ENCODE data around the gene ACAP3. TPM values are rescaled to one million over a fixed set of nuclear protein-coding genes. Genes with fewer than 3 reads are reported as not detected.

Gene ACAP3
- total RNA-seq, 1 donor from 2014 or later: 10.7 TPM

- peaks cover 2% of the 10 kb centered on the region for H3K27me3 Mint-ChIP-seq (ENCODE audit: insufficient read depth, low read depth)
- peaks cover 4% of the 10 kb centered on the region for H3K4me1 Mint-ChIP-seq
- peaks cover 5% of the 10 kb centered on the region for H3F3A ChIP-seq (ENCODE audit: low read depth)
- no peaks in the 10 kb centered on the region for H3K4me1 ChIP-seq
- H3K4me2 ChIP-seq: no peak overlapping the region
- peaks cover 10% of the 10 kb centered on the region for H3K36me3 Mint-ChIP-seq
- no peak overlapping the region for H3K4me3 ChIP-seq
- H4K20me1 ChIP-seq (ENCODE audit: low read depth): peaks cover 54% of the 10 kb centered on the region
- H3K9me3 Mint-ChIP-seq: no peaks in the 10 kb centered on the region
- H3K27me3 ChIP-seq: no peaks in the 10 kb centered on the region
- no peak overlapping the region for H2AFZ ChIP-seq (replicated peaks)
- H3K4me3 Mint-ChIP-seq: no peak overlapping the region
- no peaks in the 10 kb centered on the region for H3K9me3 ChIP-seq (ENCODE audit: low read depth)
- TF ChIP-seq CTCF (IDR thresholded peaks at IDR 0.05) (no peak), EZH2phosphoT487 (IDR thresholded peaks at IDR 0.05) (no peak), EZH2 (IDR thresholded peaks at IDR 0.05) (no peak)
- no peak for DNase-seq (ENCODE audit: low spot score)
- H3K9ac ChIP-seq: no peak overlapping the region
- no peak overlapping the region for H3K27ac ChIP-seq
- H3K79me2 ChIP-seq (ENCODE audit: low read depth): peaks cover 29% of the 10 kb centered on the region
- no peak overlapping the region for H3K27ac Mint-ChIP-seq
- no peaks in the 10 kb centered on the region for H3K36me3 ChIP-seq
Observed at GRCh38 chr1:1342061-1342562, 34.4 kb upstream of the ACAP3 start.

- H3K79me2 ChIP-seq (ENCODE audit: low read depth): peaks cover 24% of the 10 kb centered on the region
Observed at GRCh38 chr1:1341549-1342021, 33.9 kb upstream of the ACAP3 start.

GRCh38 chr1:1340791-1341548 lies 33.2 kb upstream of the ACAP3 start:
- H3K36me3 Mint-ChIP-seq: peaks cover 10% of the 10 kb centered on the region
- peaks cover 5% of the 10 kb centered on the region for H3F3A ChIP-seq (ENCODE audit: low read depth)
- peaks cover 2% of the 10 kb centered on the region for H3K27me3 Mint-ChIP-seq (ENCODE audit: insufficient read depth, low read depth)
- peaks cover 48% of the 10 kb centered on the region for H4K20me1 ChIP-seq (ENCODE audit: low read depth)
- no peaks in the 10 kb centered on the region for H3K27me3 ChIP-seq
- H3K9me3 ChIP-seq (ENCODE audit: low read depth): no peaks in the 10 kb centered on the region
- no peaks in the 10 kb centered on the region for H3K4me1 Mint-ChIP-seq
- no peaks in the 10 kb centered on the region for H3K9me3 Mint-ChIP-seq
- no peak overlapping the region for H3K4me3 ChIP-seq
- peaks cover 17% of the 10 kb centered on the region for H3K79me2 ChIP-seq (ENCODE audit: low read depth)
- H3K36me3 ChIP-seq: no peaks in the 10 kb centered on the region
- no peak overlapping the region for H3K4me2 ChIP-seq
- H3K27ac Mint-ChIP-seq: no peak overlapping the region
- no peak overlapping the region for H3K9ac ChIP-seq
- TF ChIP-seq EZH2phosphoT487 (IDR thresholded peaks at IDR 0.05) (no peak), EZH2 (IDR thresholded peaks at IDR 0.05) (no peak), CTCF (IDR thresholded peaks at IDR 0.05) (no peak)
- no peak overlapping the region for H3K27ac ChIP-seq
- no peaks in the 10 kb centered on the region for H3K4me1 ChIP-seq
- peak overlapping the region; percentile 52 for H3K4me3 Mint-ChIP-seq
- no peak for DNase-seq (ENCODE audit: low spot score)
- H2AFZ ChIP-seq (replicated peaks): no peak overlapping the region

More at GRCh38 chr1:1341549-1342021, 33.9 kb upstream of the ACAP3 start:
- Histone ChIP-seq H3K27ac (no peak overlapping the region), H3K36me3 (no peaks in the 10 kb centered on the region), H3K4me2 (no peak overlapping the region), H2AFZ (replicated peaks) (no peak overlapping the region), H3K27me3 (no peaks in the 10 kb centered on the region), H3K4me1 (no peaks in the 10 kb centered on the region), H3F3A (ENCODE audit: low read depth) (peaks cover 5% of the 10 kb centered on the region), H4K20me1 (ENCODE audit: low read depth) (peaks cover 51% of the 10 kb centered on the region), H3K9ac (no peak overlapping the region), H3K9me3 (ENCODE audit: low read depth) (no peaks in the 10 kb centered on the region), H3K4me3 (no peak overlapping the region)
- Mint-ChIP-seq H3K36me3 (peaks cover 10% of the 10 kb centered on the region), H3K9me3 (no peaks in the 10 kb centered on the region), H3K27me3 (ENCODE audit: insufficient read depth, low read depth) (peaks cover 2% of the 10 kb centered on the region), H3K4me3 (no peak overlapping the region), H3K27ac (no peak overlapping the region), H3K4me1 (no peaks in the 10 kb centered on the region)
- TF ChIP-seq EZH2phosphoT487 (IDR thresholded peaks at IDR 0.05) (no peak), EZH2 (IDR thresholded peaks at IDR 0.05) (no peak)
- no peak for DNase-seq (ENCODE audit: low spot score)

- H3K4me3 ChIP-seq: no peak overlapping the region
- Mint-ChIP-seq H3K36me3 (peaks cover 10% of the 10 kb centered on the region), H3K27me3 (ENCODE audit: insufficient read depth, low read depth) (peaks cover 2% of the 10 kb centered on the region), H3K27ac (no peak overlapping the region), H3K4me3 (no peak overlapping the region), H3K9me3 (no peaks in the 10 kb centered on the region), H3K4me1 (no peaks in the 10 kb centered on the region)
- H3K27me3 ChIP-seq: no peaks in the 10 kb centered on the region
- H4K20me1 ChIP-seq (ENCODE audit: low read depth): peaks cover 48% of the 10 kb centered on the region
- no peak overlapping the region for H3K4me2 ChIP-seq
- no peak for DNase-seq (ENCODE audit: low spot score)
- H3K79me2 ChIP-seq (ENCODE audit: low read depth): peaks cover 12% of the 10 kb centered on the region
- TF ChIP-seq EZH2phosphoT487 (IDR thresholded peaks at IDR 0.05) (no peak), CTCF (IDR thresholded peaks at IDR 0.05) (no peak), EZH2 (IDR thresholded peaks at IDR 0.05) (no peak)
- no peak overlapping the region for H2AFZ ChIP-seq (replicated peaks)
- no peak overlapping the region for H3K9ac ChIP-seq
- H3K36me3 ChIP-seq: no peaks in the 10 kb centered on the region
- H3K4me1 ChIP-seq: no peaks in the 10 kb centered on the region
- H3K9me3 ChIP-seq (ENCODE audit: low read depth): no peaks in the 10 kb centered on the region
- peaks cover 9% of the 10 kb centered on the region for H3F3A ChIP-seq (ENCODE audit: low read depth)
- H3K27ac ChIP-seq: no peak overlapping the region
Observed at GRCh38 chr1:1340185-1340584, 32.5 kb upstream of the ACAP3 start.

Data from neural progenitor cell (in vitro differentiated cells).